Neuronal stem cell (in vitro differentiated cells): ENCODE measurements around the gene SLC13A4.
A peak's percentile ranks its signal among the peaks of the same experiment; 100 is the strongest.

Experiments used
- DNase-seq: peaks from one replicate; pipeline ENCODE4 v3.0.0-alpha.2; 2013; ENCODE audit warnings: low spot score
- H2AFZ ChIP-seq: one replicate; pipeline ENCODE4 v1.6.1; 2013; ENCODE audit warnings: mild to moderate bottlenecking, low read length, inconsistent platforms
- H2AK5ac ChIP-seq: 2 replicates; pipeline ENCODE4 v1.6.1; 2013; ENCODE audit warnings: low read depth, mild to moderate bottlenecking, inconsistent platforms, low read length, moderate library complexity, mixed read lengths
- H2BK120ac ChIP-seq: 2 replicates; pipeline ENCODE4 v1.6.1; 2013; ENCODE audit warnings: low read depth, mild to moderate bottlenecking, inconsistent platforms, low read length, moderate library complexity, mixed read lengths
- H2BK12ac ChIP-seq: one replicate; pipeline ENCODE4 v1.6.1; 2013; ENCODE audit warnings: low read length, inconsistent platforms
- H2BK15ac ChIP-seq: 2 replicates; pipeline ENCODE4 v1.6.1; 2013; ENCODE audit warnings: mild to moderate bottlenecking, low read length, inconsistent platforms, mixed read lengths
- H2BK5ac ChIP-seq: one replicate; pipeline ENCODE4 v1.6.1; 2013; ENCODE audit warnings: inconsistent platforms, mild to moderate bottlenecking, low read length, moderate library complexity
- H3K14ac ChIP-seq: one replicate; pipeline ENCODE4 v1.6.1; 2013; ENCODE audit warnings: low read length, inconsistent platforms
- H3K18ac ChIP-seq: 2 replicates; pipeline ENCODE4 v1.6.1; 2013; ENCODE audit warnings: low read length, inconsistent platforms
- H3K23ac ChIP-seq: 2 replicates; pipeline ENCODE4 v1.6.1; 2013; ENCODE audit warnings: low read depth, mild to moderate bottlenecking, mixed read lengths, low read length, inconsistent platforms; ENCODE audit not compliant: poor library complexity
- H3K27ac ChIP-seq: replicated peaks from 3 replicates; pipeline ENCODE4 v1.5.1; 2013; ENCODE audit warnings: low read length, inconsistent platforms
- H3K27me3 ChIP-seq, 3 experiments: 2 replicates each; pipeline ENCODE4 v1.6.1; 2013; ENCODE audit warnings: low read length in 3 of 3, mild to moderate bottlenecking in 2 of 3, inconsistent platforms in 1 of 3, low read depth in 1 of 3, mixed read lengths in 1 of 3, moderate library complexity in 1 of 3; ENCODE audit not compliant: control insufficient read depth in 3 of 3, insufficient read depth in 3 of 3
- H3K36me3 ChIP-seq, 2 donors: replicated peaks in 1 of 2; 2 replicates each; pipeline ENCODE4 v1.6.1; 2013; ENCODE audit warnings: low read length in 2 of 2; ENCODE audit not compliant: control insufficient read depth in 2 of 2, insufficient read depth in 2 of 2
- H3K4ac ChIP-seq: 2 replicates; pipeline ENCODE4 v1.6.1; 2013; ENCODE audit warnings: inconsistent platforms, mild to moderate bottlenecking, low read length, moderate library complexity
- H3K4me1 ChIP-seq, 2 donors: 1 replicate in 1 of 2; 2 replicates in 1 of 2; pipeline ENCODE4 v1.6.1; 2013; ENCODE audit warnings: low read length in 2 of 2, low read depth in 1 of 2; ENCODE audit not compliant: control insufficient read depth in 2 of 2, insufficient read depth in 1 of 2
- H3K4me2 ChIP-seq: one replicate; pipeline ENCODE4 v1.6.1; 2013; ENCODE audit warnings: mild to moderate bottlenecking, low read length, inconsistent platforms; ENCODE audit not compliant: insufficient read depth, poor library complexity, severe bottlenecking
- H3K4me3 ChIP-seq, 2 donors: 2 replicates each; pipeline ENCODE4 v1.5.1; 2013; ENCODE audit warnings: low read length in 2 of 2, mild to moderate bottlenecking in 2 of 2, inconsistent platforms in 1 of 2, moderate library complexity in 1 of 2
- H3K79me1 ChIP-seq: one replicate; pipeline ENCODE4 v1.6.1; 2013; ENCODE audit warnings: low read depth, mild to moderate bottlenecking, inconsistent platforms, low read length, moderate library complexity
- H3K9ac ChIP-seq: one replicate; pipeline ENCODE4 v1.6.1; 2013; ENCODE audit warnings: mild to moderate bottlenecking, low read depth, low read length, inconsistent platforms; ENCODE audit not compliant: poor library complexity
- H3K9me3 ChIP-seq, 2 donors: replicated peaks in 1 of 2; 2 replicates each; pipeline versions ENCODE3 to v1.6.1; 2013; ENCODE audit warnings: low read length in 2 of 2, mild to moderate bottlenecking in 2 of 2, inconsistent platforms in 1 of 2, low read depth in 1 of 2, mixed read lengths in 1 of 2, moderate library complexity in 1 of 2; ENCODE audit not compliant: control insufficient read depth in 2 of 2, insufficient read depth in 1 of 2
- H4K8ac ChIP-seq: one replicate; pipeline ENCODE4 v1.6.1; 2013; ENCODE audit warnings: low read depth, mild to moderate bottlenecking, inconsistent platforms, low read length, moderate library complexity
- H4K91ac ChIP-seq: one replicate; pipeline ENCODE4 v1.6.1; 2013; ENCODE audit warnings: low read length, low read depth, mild to moderate bottlenecking, inconsistent platforms; ENCODE audit not compliant: poor library complexity
- WGBS, 2 donors: extraction: QIAGEN DNeasy Blood & Tissue Kit; methylation state at CpG; one replicate each; pipeline ENCODE4 v1.1.7; 2013; ENCODE audit warnings: missing lambda C conversion rate in 2 of 2, mixed read lengths in 1 of 2; ENCODE audit not compliant: insufficient read length in 2 of 2, insufficient replicate concordance in 1 of 2; ENCODE audit errors: extremely low coverage in 2 of 2; 5-methylcytosine and 5-hydroxymethylcytosine counted together

The SLC13A4 gene

GRCh38 chr7:135763261-135763660 lies 35.3 kb upstream of the SLC13A4 start:
- DNase-seq: no peak
- Histone ChIP-seq H2BK5ac (no peak overlapping the region), H3K9ac (no peak overlapping the region), H3K14ac (no peak overlapping the region), H3K23ac (no peak overlapping the region), H2AK5ac (no peak overlapping the region), H3K27me3 (peaks cover 0 to 8% (median 0%) of the 10 kb centered on the region in 3 experiments), H2BK120ac (no peak overlapping the region), H2BK12ac (no peak overlapping the region), H2BK15ac (no peak overlapping the region), H3K9me3 (no peaks in the 10 kb centered on the region), H3K79me1 (no peaks in the 10 kb centered on the region), H4K8ac (no peak overlapping the region), H3K4me2 (no peak overlapping the region), H3K4me1 (peaks cover 0 to 9% of the 10 kb centered on the region in 2 donors), H4K91ac (no peak overlapping the region), H3K4ac (no peak overlapping the region), H3K18ac (no peak overlapping the region), H3K36me3 (no peaks in the 10 kb centered on the region), H3K4me3 (no peak overlapping the region), H2AFZ (no peak overlapping the region), H3K27ac (no peak overlapping the region)
- WGBS, 2 donors: no CpG with 5 or more reads among the region's 2 CpGs

- Histone ChIP-seq H3K4me3 (no peak overlapping the region), H3K18ac (peak overlapping the region; percentile 9), H2BK120ac (peak overlapping the region; percentile 19), H2BK12ac (peak overlapping the region; percentile 26), H3K4ac (no peak overlapping the region), H4K91ac (no peak overlapping the region), H2BK5ac (no peak overlapping the region), H3K23ac (no peak overlapping the region), H3K9me3 (peaks cover 0 to 2% of the 10 kb centered on the region in 2 donors), H4K8ac (no peak overlapping the region), H3K9ac (no peak overlapping the region), H2BK15ac (no peak overlapping the region), H2AFZ (no peak overlapping the region), H3K4me2 (no peak overlapping the region), H2AK5ac (no peak overlapping the region), H3K27me3 (peaks cover 0 to 10% (median 0%) of the 10 kb centered on the region in 3 experiments), H3K14ac (peak overlapping the region; percentile 25), H3K27ac (no peak overlapping the region), H3K36me3 (no peaks in the 10 kb centered on the region), H3K79me1 (no peaks in the 10 kb centered on the region), H3K4me1 (peaks cover 0 to 10% of the 10 kb centered on the region in 2 donors)
- WGBS, 2 donors: no CpG with 5 or more reads among the region's 10 CpGs
- DNase-seq: no peak
These were observed 33.9 kb upstream of the SLC13A4 start for GRCh38 chr7:135761751-135762488.

GRCh38 chr7:135759532-135759931 lies 31.5 kb upstream of the SLC13A4 start:
- H2BK15ac ChIP-seq: no peak overlapping the region
- H4K91ac ChIP-seq: no peak overlapping the region
- H3K18ac ChIP-seq: no peak overlapping the region
- no peak overlapping the region for H3K23ac ChIP-seq
- no peak overlapping the region for H3K4ac ChIP-seq
- H3K4me2 ChIP-seq: no peak overlapping the region
- no CpG with 5 or more reads among the region's 4 CpGs for WGBS, 2 donors
- no peak for DNase-seq
- H2AK5ac ChIP-seq: no peak overlapping the region
- no peaks in the 10 kb centered on the region for H3K36me3 ChIP-seq
- no peak overlapping the region for H4K8ac ChIP-seq
- no peak overlapping the region for H3K27ac ChIP-seq
- no peak overlapping the region for H2BK12ac ChIP-seq
- H3K14ac ChIP-seq: no peak overlapping the region
- peaks cover 0 to 2% of the 10 kb centered on the region in 2 donors for H3K9me3 ChIP-seq
- H2BK120ac ChIP-seq: no peak overlapping the region
- H3K27me3 ChIP-seq: peaks cover 0 to 8% (median 0%) of the 10 kb centered on the region in 3 experiments
- H3K4me1 ChIP-seq: peaks cover 0 to 10% of the 10 kb centered on the region in 2 donors
- no peak overlapping the region for H3K9ac ChIP-seq
- H2AFZ ChIP-seq: no peak overlapping the region
- H3K79me1 ChIP-seq: no peaks in the 10 kb centered on the region
- no peak overlapping the region for H3K4me3 ChIP-seq
- no peak overlapping the region for H2BK5ac ChIP-seq

GRCh38 chr7:135758531-135758932 lies 30.5 kb upstream of the SLC13A4 start:
- Histone ChIP-seq H3K36me3 (no peaks in the 10 kb centered on the region), H3K14ac (no peak overlapping the region), H2AFZ (no peak overlapping the region), H3K27ac (no peak overlapping the region), H2BK5ac (no peak overlapping the region), H3K23ac (no peak overlapping the region), H3K9ac (no peak overlapping the region), H2BK15ac (no peak overlapping the region), H3K27me3 (peaks cover 0 to 8% (median 0%) of the 10 kb centered on the region in 3 experiments), H3K79me1 (no peaks in the 10 kb centered on the region), H3K18ac (no peak overlapping the region), H3K4me2 (no peak overlapping the region), H4K8ac (no peak overlapping the region), H3K9me3 (peaks cover 0 to 2% of the 10 kb centered on the region in 2 donors), H3K4ac (no peak overlapping the region), H2BK12ac (no peak overlapping the region), H2BK120ac (no peak overlapping the region), H2AK5ac (no peak overlapping the region), H3K4me3 (no peak overlapping the region), H3K4me1 (peaks cover 0 to 10% of the 10 kb centered on the region in 2 donors), H4K91ac (no peak overlapping the region)
- no CpG with 5 or more reads among the region's 5 CpGs for WGBS, 2 donors
- DNase-seq: no peak
